C4-2B (cell line): ENCODE measurements around the gene ECE1.

Experiments used
- H3K27ac ChIP-seq: fragments of 450-650 bp; 2 replicates; pipeline ENCODE4 v1.5.1; 2017
- CTCF ChIP-seq: fragments of 450-650 bp; conservative IDR thresholded peaks from 2 replicates; pipeline ENCODE4 v1.5.1; 2017; ENCODE audit warnings: mild to moderate bottlenecking
- ZFX ChIP-seq: fragments of 450-650 bp; IDR thresholded peaks from 2 replicates; pipeline ENCODE4 v1.6.1; 2017

ECE1 gene

DNA sequence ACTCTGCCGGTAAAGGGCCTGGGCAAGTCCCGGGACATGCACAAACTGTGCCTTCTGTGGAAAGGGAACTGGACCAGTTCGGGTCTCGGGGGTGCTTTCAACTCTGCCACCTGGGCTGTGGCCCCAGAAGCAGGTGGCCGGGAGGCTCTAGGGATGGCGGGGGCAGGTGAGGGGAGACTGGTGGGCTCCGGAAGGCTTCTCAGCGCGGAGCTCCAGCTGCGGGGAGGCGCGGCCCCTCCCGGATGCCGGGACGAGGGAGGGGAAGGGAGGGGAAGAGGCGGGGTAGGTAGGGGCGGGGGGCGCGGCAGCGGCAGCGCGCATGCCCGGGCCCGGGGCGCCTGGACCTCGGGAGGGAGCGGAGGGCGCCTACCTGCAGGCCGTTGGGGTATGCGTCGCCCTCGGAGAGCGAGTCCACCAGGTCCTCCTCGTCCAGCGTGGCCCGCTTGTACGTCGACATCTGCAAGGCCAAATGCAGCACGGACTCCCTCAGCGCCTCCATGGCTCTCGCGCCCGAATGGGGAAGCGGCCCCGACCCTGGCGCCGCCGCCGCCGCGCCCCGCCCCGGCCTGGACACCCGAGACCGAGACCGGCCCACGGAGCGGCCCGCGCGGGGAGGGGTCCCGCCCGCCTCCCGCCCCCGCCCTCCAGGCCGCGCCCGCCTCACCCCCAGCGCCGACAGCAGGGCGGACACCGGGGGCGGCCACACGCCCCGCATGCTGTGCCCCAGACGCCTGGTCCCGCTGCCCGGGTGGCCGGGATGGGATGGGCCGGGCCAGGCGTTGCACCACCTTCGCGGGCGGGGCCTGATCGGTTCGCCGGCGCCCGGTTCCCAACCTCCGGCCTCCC lies at the start of gene ECE1:
TSS of gene ECE1 (minus strand) at position 764 of the 846 bp plus-strand sequence. CDS start at position 715, 49 bp downstream.
- no peak within 1 kb of the TSS for H3K27ac ChIP-seq

GRCh38 chr1:21339356-21340229 lies 49.3 kb upstream of the ECE1 start:
- TF ChIP-seq CTCF, result no peak
- no peak for TF ChIP-seq ZFX
- peak overlapping the region; percentile 72 for H3K27ac ChIP-seq

More for the DNA sequence above, at the start of gene ECE1:
- TF ChIP-seq ZFX, result no peak
- TF ChIP-seq CTCF, result no peak

DNA sequence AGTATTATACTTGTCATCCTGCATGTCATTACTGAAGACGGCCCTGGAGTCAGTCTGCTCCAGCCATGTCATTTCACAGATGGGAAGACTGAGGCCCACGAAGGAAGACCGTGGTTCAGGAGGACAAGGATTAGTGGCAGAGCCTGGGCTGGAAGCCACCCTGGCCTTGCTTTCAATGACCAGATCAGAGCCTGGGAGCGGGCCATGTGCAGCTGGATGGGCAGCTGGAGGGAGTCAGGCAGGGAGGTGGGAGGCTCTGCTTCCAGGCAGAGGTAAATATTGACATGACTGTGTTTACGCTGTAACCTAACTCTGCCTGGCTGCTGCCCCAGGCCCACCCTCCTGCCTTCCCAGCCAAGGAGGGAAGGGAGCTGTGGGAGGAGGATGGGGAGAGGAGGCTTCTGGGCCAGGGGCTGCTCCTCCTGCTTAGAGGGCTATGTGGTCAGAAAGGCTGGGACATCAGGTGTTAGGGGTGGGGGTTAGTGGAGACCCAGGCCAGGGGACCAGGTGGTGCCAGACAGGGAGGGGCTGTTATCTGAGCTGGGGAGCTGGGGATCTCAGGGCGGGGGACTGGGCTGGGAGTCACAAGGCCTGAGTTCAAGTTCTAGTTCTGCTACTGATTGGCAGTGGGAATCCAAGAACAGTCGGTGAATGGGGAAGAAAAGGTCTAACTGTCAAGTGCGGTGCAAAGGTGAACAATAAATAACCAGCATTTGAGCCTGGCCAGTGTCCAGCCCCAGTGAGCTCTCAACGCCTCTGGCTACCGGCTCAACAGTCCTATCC lies 48.5 kb upstream of the ECE1 start:
- no peak for TF ChIP-seq ZFX
- TF ChIP-seq CTCF, result no peak
- peak overlapping the region; percentile 72 for H3K27ac ChIP-seq

DNA sequence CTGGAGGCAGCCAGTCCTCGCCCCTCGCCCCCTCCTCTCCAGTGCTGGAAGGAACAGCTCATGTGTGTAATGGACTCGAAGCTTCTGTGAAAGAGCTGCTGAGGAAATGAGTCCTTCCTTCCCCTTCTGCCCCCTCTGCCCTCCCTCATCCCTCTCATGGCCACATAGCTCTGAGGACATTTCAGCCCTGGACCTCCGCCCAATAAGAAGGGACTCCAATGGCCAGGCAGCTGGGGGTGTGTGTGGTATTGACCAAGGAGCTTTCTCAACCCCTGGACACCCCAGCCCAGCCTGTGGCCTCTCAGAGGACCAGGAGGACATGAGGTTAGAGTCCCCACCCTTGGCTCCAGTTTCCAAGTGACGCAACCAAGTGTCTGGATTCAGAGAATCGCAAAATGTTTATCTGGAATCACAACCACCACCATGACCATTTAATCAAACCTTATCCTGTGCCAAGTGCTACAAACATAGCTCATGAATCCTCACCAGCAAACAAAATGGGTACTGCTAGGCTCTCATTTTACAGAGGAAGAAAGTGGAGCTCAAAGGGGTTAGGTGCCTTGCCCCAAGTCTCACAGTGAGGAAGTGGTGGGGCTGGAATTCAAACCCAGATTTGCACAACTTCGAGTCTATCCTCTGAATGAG lies 47.8 kb upstream of the ECE1 start:
- TF ChIP-seq CTCF (no peak), ZFX (no peak)
- peak overlapping the region; percentile 72 for H3K27ac ChIP-seq

DNA sequence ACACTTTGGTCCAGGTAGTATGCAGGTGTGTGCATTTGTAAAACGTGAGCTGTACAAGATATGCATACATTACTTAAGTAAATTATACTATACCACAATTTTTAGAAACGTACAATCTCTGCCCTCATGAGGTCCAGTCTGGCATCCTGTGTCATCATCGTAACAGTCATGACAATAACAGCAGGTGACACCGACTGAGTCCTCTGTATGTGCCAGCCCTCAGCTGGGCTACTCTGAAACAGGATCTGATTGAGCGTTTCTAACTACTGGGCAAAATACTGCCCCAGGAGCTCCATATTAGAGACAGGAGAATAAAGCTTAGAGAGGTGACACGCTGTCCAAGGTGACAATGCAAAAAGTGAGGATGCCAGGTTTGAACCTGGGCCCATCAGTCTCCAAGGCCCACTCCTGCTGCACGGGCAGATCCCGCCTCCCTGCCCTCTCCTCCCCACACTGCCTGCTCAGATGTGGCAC lies 47.2 kb upstream of the ECE1 start:
- H3K27ac ChIP-seq, result peak overlapping the region; percentile 72

More for the DNA sequence above, 47.2 kb upstream of the ECE1 start:
- no peak for TF ChIP-seq CTCF
- no peak for TF ChIP-seq ZFX
